WTC11 (cell line): Measurements from ENCODE around the gene LZTR1. TPM values are rescaled to one million over a fixed set of nuclear protein-coding genes. Genes with fewer than 3 reads are reported as not detected.
A peak's percentile ranks its signal among the peaks of the same experiment; 100 is the strongest.

Source experiments
- ATAC-seq: fragments of 200-7000 bp; cut with Tn5 transposase; 2 replicates; pipeline ENCODE4 v1.10.0; 2021; ENCODE audit warnings: mild to moderate bottlenecking, moderate library complexity
- CTCF ChIA-PET: fragments of 300-600 bp; sonication (Branson Sonifier 250); formaldehyde crosslinking; loops from one replicate; lab custom pipeline; 2021; ENCODE audit warnings: antibody characterized with exemption; lab: Charles Lee
- POLR2A ChIA-PET: fragments of 350-600 bp; sonication (Branson Sonifier 250); formaldehyde crosslinking; loops from one replicate; lab custom pipeline; 2021; ENCODE audit warnings: antibody characterized with exemption; lab: Charles Lee
- DNase-seq: peaks from one replicate; pipeline ENCODE4 v3.0.0; 2021; ENCODE audit warnings: low spot score
- H3K27ac Mint-ChIP-seq: 2 replicates; pipeline ENCODE4 v1.8.0; 2021; ENCODE audit warnings: mixed read lengths
- H3K27me3 Mint-ChIP-seq: 2 replicates; pipeline ENCODE4 v1.8.0; 2021; ENCODE audit warnings: low read depth, mild to moderate bottlenecking, moderate library complexity, mixed read lengths
- H3K36me3 Mint-ChIP-seq: 2 replicates; pipeline ENCODE4 v1.8.0; 2021; ENCODE audit warnings: mixed read lengths
- H3K4me1 Mint-ChIP-seq: 2 replicates; pipeline ENCODE4 v1.8.0; 2022; ENCODE audit warnings: mixed read lengths
- H3K4me3 Mint-ChIP-seq: 2 replicates; pipeline ENCODE4 v1.8.0; 2021; ENCODE audit warnings: mild to moderate bottlenecking, moderate library complexity, mixed read lengths
- H3K9me3 Mint-ChIP-seq: 2 replicates; pipeline ENCODE4 v1.8.0; 2021; ENCODE audit warnings: mixed read lengths
- ATF1 ChIP-seq: sonication (generic); formaldehyde crosslinking; IDR thresholded peaks from 2 replicates; pipeline ENCODE4 v1.8.1; 2023; ENCODE audit warnings: mild to moderate bottlenecking, moderate library complexity, missing genetic modification reagents
- ELF4 ChIP-seq: sonication (generic); formaldehyde crosslinking; IDR thresholded peaks from 2 replicates; pipeline ENCODE4 v1.8.1; 2022; ENCODE audit warnings: low read depth, mild to moderate bottlenecking, moderate library complexity, missing genetic modification reagents
- ETV6 ChIP-seq: sonication (generic); formaldehyde crosslinking; IDR thresholded peaks from 2 replicates; pipeline ENCODE4 v1.8.1; 2022; ENCODE audit warnings: mild to moderate bottlenecking, missing genetic modification reagents
- GABPB1 ChIP-seq: sonication (generic); formaldehyde crosslinking; IDR thresholded peaks from 2 replicates; pipeline ENCODE4 v1.8.1; 2023; ENCODE audit warnings: mild to moderate bottlenecking, missing genetic modification reagents
- GRHL2 ChIP-seq: fragments of 250-450 bp; sonication (Bioruptor Pico); IDR thresholded peaks from 2 replicates; pipeline ENCODE4 v1.8.0; 2022; ENCODE audit warnings: mild to moderate bottlenecking, moderate library complexity; ENCODE audit not compliant: insufficient replicate concordance, severe bottlenecking
- HMGA2 ChIP-seq: fragments of 250-450 bp; sonication (Bioruptor Pico); IDR thresholded peaks from 2 replicates; pipeline ENCODE4 v1.4.0; 2021; ENCODE audit warnings: mild to moderate bottlenecking, moderate library complexity
- IRF2 ChIP-seq: sonication (generic); formaldehyde crosslinking; IDR thresholded peaks from 2 replicates; pipeline ENCODE4 v1.8.0; 2022; ENCODE audit warnings: low read depth, missing genetic modification reagents, borderline replicate concordance
- JUN ChIP-seq: sonication (generic); formaldehyde crosslinking; IDR thresholded peaks from 2 replicates; pipeline ENCODE4 v1.8.0; 2023; ENCODE audit warnings: mild to moderate bottlenecking, missing genetic modification reagents
- MXD4 ChIP-seq: fragments of 250-450 bp; sonication (Bioruptor Pico); IDR thresholded peaks from 2 replicates; pipeline ENCODE4 v1.8.0; 2021; ENCODE audit warnings: mild to moderate bottlenecking, moderate library complexity, borderline replicate concordance
- NFYB ChIP-seq: sonication (generic); formaldehyde crosslinking; conservative IDR thresholded peaks from 2 replicates; pipeline ENCODE4 v1.8.0; 2022; ENCODE audit warnings: low read depth, missing genetic modification reagents
- TEAD4 ChIP-seq: sonication (generic); formaldehyde crosslinking; IDR thresholded peaks from 2 replicates; pipeline ENCODE4 v1.8.0; 2022; ENCODE audit warnings: mild to moderate bottlenecking, missing genetic modification reagents
- TP53 ChIP-seq: sonication (generic); formaldehyde crosslinking; IDR thresholded peaks from 2 replicates; pipeline ENCODE4 v1.8.1; 2023; ENCODE audit warnings: mild to moderate bottlenecking, missing genetic modification reagents
- ZBTB21 ChIP-seq: sonication (generic); formaldehyde crosslinking; IDR thresholded peaks from 2 replicates; pipeline ENCODE4 v1.8.1; 2023; ENCODE audit warnings: mild to moderate bottlenecking, missing genetic modification reagents, borderline replicate concordance
- ZNF219 ChIP-seq: sonication (generic); formaldehyde crosslinking; IDR thresholded peaks from 2 replicates; pipeline ENCODE4 v1.8.0; 2023; ENCODE audit warnings: missing genetic modification reagents, mild to moderate bottlenecking, borderline replicate concordance
- ZNF423 ChIP-seq: fragments of 250-450 bp; sonication (Bioruptor Pico); IDR thresholded peaks from 2 replicates; pipeline ENCODE4 v2.1.2; 2022; ENCODE audit warnings: mild to moderate bottlenecking, moderate library complexity
- total RNA-seq: library from RNA; stranded (reverse); gene quantifications from 3 replicates; pipeline ENCODE4 v1.2.3, GENCODE V29; 2021
- TF ChIP-seq, protein P1 (sequence below): sonication (generic); formaldehyde crosslinking; IDR thresholded peaks from 2 replicates; pipeline ENCODE4 v1.8.0; 2023; ENCODE audit warnings: missing genetic modification reagents, mild to moderate bottlenecking, borderline replicate concordance
- TF ChIP-seq, protein P2 (sequence below): sonication (generic); formaldehyde crosslinking; conservative IDR thresholded peaks from 2 replicates; pipeline ENCODE4 v1.8.1; 2022; ENCODE audit warnings: mild to moderate bottlenecking, missing genetic modification reagents
- TF ChIP-seq, protein P3 (sequence below): sonication (generic); formaldehyde crosslinking; IDR thresholded peaks from 2 replicates; pipeline ENCODE4 v1.8.1; 2023; ENCODE audit warnings: mild to moderate bottlenecking, missing genetic modification reagents, moderate library complexity
- TF ChIP-seq, protein P4 (sequence below): fragments of 250-450 bp; sonication (Bioruptor Pico); IDR thresholded peaks from 2 replicates; pipeline ENCODE4 v2.1.2; 2022; ENCODE audit warnings: mild to moderate bottlenecking, moderate library complexity
- TF ChIP-seq, protein P5 (sequence below): sonication (generic); formaldehyde crosslinking; IDR thresholded peaks from 2 replicates; pipeline ENCODE4 v1.8.1; 2023; ENCODE audit warnings: mild to moderate bottlenecking, missing genetic modification reagents

Gene LZTR1
- total RNA-seq, 1 experiment from 2014 or later, result 38.3 TPM

DNA sequence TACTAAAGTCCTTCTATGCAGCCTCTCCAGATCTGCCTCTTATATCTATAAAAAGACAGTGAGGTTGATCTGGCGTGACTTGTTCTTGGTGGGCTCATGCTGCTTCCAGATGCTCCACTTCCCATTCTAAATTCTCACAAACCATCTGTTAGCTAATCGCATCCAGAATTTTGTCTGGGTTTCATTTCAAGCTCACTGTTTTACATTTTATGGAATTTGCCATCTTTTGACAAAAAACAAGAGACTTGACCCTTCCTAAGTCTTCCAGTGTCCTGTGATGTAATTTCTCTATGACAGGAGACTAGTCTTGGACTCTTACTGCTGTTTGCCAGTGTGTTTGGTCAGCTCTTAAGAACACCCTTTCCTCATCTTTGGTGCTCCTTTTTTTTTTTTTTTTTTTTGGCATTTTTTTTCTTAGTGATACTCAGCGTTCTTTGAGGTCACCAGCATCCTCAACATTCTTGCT lies 41.9 kb upstream of the LZTR1 start:
- no peaks in the 10 kb centered on the region for H3K27me3 Mint-ChIP-seq
- no peak overlapping the region for H3K4me3 Mint-ChIP-seq
- H3K36me3 Mint-ChIP-seq, result peaks cover 31% of the 10 kb centered on the region
- ATAC-seq (no peak), DNase-seq (no peak)
- H3K27ac Mint-ChIP-seq, result peak overlapping the region; percentile 21; the same call in 1 of the 2 replicates
- CTCF ChIA-PET, result no interaction called here
- peaks cover 41% of the 10 kb centered on the region for H3K4me1 Mint-ChIP-seq
- TF ChIP-seq ELF4 (no peak), ZNF423 (CRISPR knock-in tag) (no peak), GRHL2 (CRISPR knock-in tag) (no peak), JUN (CRISPR knock-in tag) (no peak), MXD4 (no peak), TP53 (CRISPR knock-in tag) (no peak), ZNF219 (CRISPR knock-in tag) (no peak), IRF2 (CRISPR knock-in tag) (no peak), ZBTB21 (CRISPR knock-in tag) (no peak), NFYB (CRISPR knock-in tag) (no peak), TEAD4 (CRISPR knock-in tag) (no peak), ATF1 (CRISPR knock-in tag) (no peak), GABPB1 (CRISPR knock-in tag) (no peak), ETV6 (CRISPR knock-in tag) (no peak), HMGA2 (no peak)
- TF ChIP-seq, protein P1, sequence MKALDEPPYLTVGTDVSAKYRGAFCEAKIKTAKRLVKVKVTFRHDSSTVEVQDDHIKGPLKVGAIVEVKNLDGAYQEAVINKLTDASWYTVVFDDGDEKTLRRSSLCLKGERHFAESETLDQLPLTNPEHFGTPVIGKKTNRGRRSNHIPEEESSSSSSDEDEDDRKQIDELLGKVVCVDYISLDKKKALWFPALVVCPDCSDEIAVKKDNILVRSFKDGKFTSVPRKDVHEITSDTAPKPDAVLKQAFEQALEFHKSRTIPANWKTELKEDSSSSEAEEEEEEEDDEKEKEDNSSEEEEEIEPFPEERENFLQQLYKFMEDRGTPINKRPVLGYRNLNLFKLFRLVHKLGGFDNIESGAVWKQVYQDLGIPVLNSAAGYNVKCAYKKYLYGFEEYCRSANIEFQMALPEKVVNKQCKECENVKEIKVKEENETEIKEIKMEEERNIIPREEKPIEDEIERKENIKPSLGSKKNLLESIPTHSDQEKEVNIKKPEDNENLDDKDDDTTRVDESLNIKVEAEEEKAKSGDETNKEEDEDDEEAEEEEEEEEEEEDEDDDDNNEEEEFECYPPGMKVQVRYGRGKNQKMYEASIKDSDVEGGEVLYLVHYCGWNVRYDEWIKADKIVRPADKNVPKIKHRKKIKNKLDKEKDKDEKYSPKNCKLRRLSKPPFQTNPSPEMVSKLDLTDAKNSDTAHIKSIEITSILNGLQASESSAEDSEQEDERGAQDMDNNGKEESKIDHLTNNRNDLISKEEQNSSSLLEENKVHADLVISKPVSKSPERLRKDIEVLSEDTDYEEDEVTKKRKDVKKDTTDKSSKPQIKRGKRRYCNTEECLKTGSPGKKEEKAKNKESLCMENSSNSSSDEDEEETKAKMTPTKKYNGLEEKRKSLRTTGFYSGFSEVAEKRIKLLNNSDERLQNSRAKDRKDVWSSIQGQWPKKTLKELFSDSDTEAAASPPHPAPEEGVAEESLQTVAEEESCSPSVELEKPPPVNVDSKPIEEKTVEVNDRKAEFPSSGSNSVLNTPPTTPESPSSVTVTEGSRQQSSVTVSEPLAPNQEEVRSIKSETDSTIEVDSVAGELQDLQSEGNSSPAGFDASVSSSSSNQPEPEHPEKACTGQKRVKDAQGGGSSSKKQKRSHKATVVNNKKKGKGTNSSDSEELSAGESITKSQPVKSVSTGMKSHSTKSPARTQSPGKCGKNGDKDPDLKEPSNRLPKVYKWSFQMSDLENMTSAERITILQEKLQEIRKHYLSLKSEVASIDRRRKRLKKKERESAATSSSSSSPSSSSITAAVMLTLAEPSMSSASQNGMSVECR (CRISPR knock-in tag), result no peak
- TF ChIP-seq, protein P2, sequence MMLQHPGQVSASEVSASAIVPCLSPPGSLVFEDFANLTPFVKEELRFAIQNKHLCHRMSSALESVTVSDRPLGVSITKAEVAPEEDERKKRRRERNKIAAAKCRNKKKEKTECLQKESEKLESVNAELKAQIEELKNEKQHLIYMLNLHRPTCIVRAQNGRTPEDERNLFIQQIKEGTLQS (CRISPR knock-in tag), result no peak
- TF ChIP-seq, protein P3, sequence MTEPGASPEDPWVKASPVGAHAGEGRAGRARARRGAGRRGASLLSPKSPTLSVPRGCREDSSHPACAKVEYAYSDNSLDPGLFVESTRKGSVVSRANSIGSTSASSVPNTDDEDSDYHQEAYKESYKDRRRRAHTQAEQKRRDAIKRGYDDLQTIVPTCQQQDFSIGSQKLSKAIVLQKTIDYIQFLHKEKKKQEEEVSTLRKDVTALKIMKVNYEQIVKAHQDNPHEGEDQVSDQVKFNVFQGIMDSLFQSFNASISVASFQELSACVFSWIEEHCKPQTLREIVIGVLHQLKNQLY (CRISPR knock-in tag), result no peak
- TF ChIP-seq, protein P4, sequence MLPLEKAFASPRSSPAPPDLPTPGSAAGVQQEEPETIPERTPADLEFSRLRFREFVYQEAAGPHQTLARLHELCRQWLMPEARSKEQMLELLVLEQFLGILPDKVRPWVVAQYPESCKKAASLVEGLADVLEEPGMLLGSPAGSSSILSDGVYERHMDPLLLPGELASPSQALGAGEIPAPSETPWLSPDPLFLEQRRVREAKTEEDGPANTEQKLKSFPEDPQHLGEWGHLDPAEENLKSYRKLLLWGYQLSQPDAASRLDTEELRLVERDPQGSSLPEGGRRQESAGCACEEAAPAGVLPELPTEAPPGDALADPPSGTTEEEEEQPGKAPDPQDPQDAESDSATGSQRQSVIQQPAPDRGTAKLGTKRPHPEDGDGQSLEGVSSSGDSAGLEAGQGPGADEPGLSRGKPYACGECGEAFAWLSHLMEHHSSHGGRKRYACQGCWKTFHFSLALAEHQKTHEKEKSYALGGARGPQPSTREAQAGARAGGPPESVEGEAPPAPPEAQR (CRISPR knock-in tag), result no peak
- TF ChIP-seq, protein P5, sequence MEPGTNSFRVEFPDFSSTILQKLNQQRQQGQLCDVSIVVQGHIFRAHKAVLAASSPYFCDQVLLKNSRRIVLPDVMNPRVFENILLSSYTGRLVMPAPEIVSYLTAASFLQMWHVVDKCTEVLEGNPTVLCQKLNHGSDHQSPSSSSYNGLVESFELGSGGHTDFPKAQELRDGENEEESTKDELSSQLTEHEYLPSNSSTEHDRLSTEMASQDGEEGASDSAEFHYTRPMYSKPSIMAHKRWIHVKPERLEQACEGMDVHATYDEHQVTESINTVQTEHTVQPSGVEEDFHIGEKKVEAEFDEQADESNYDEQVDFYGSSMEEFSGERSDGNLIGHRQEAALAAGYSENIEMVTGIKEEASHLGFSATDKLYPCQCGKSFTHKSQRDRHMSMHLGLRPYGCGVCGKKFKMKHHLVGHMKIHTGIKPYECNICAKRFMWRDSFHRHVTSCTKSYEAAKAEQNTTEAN (CRISPR knock-in tag), result no peak
- no peaks in the 10 kb centered on the region for H3K9me3 Mint-ChIP-seq
- POLR2A ChIA-PET, result no interaction called here
